NB4 (cell line): ENCODE data around the gene CNTN4.

ENCODE experiments used
- DNase-seq: peaks from one replicate; pipeline ENCODE4 v3.0.0; 2010; ENCODE audit warnings: low read depth
- H3K4me3 ChIP-seq: one replicate; pipeline ENCODE4 v1.5.1; 2011; ENCODE audit warnings: mild to moderate bottlenecking, low read depth, low read length, moderate library complexity
- CTCF ChIP-seq: IDR thresholded peaks from one replicate; pipeline ENCODE4 v1.5.1; 2012; ENCODE audit warnings: low read depth, low read length
- MAX ChIP-seq: IDR thresholded peaks from 2 replicates; pipeline ENCODE4 v1.6.1; 2011; ENCODE audit warnings: low read depth, low read length
- MYC ChIP-seq: IDR thresholded peaks from 2 replicates; pipeline ENCODE4 v1.6.1; 2011; ENCODE audit warnings: low read depth, low read length
- POLR2A ChIP-seq: IDR thresholded peaks from 2 replicates; pipeline ENCODE4 v1.6.1; 2011; ENCODE audit warnings: mild to moderate bottlenecking; ENCODE audit not compliant: insufficient read length; ENCODE audit errors: extremely low read depth

Gene CNTN4

GRCh38 chr3:2770451-2770850 is 671.8 kb downstream of the CNTN4 start:
- DNase-seq: no peak
- no peak overlapping the region for H3K4me3 ChIP-seq
- TF ChIP-seq MAX: no peak
- TF ChIP-seq MYC: no peak
- TF ChIP-seq CTCF: no peak
- no peak for TF ChIP-seq POLR2A

GRCh38 chr3:2771193-2771592 is 672.5 kb downstream of the CNTN4 start:
- H3K4me3 ChIP-seq: no peak overlapping the region
- no peak for DNase-seq
- TF ChIP-seq MAX (no peak), MYC (no peak), CTCF (no peak), POLR2A (no peak)

GRCh38 chr3:2771741-2772140 is 673.1 kb downstream of the CNTN4 start:
- TF ChIP-seq MYC: no peak
- no peak for TF ChIP-seq CTCF
- no peak for TF ChIP-seq MAX
- TF ChIP-seq POLR2A: no peak
- DNase-seq: no peak
- no peak overlapping the region for H3K4me3 ChIP-seq

GRCh38 chr3:2772803-2773202 is 674.1 kb downstream of the CNTN4 start:
- no peak for DNase-seq
- H3K4me3 ChIP-seq: no peak overlapping the region
- no peak for TF ChIP-seq CTCF
- no peak for TF ChIP-seq POLR2A
- no peak for TF ChIP-seq MYC
- TF ChIP-seq MAX: no peak

- H3K4me3 ChIP-seq: no peak overlapping the region
- DNase-seq: no peak
- no peak for TF ChIP-seq POLR2A
Measured at GRCh38 chr3:2774481-2775249, 676.0 kb downstream of the CNTN4 start.

- DNase-seq: no peak
- H3K4me3 ChIP-seq: no peak overlapping the region
- TF ChIP-seq CTCF (no peak), MYC (no peak), POLR2A (no peak), MAX (no peak)
Measured at GRCh38 chr3:2783261-2783660, 684.6 kb downstream of the CNTN4 start.
